Astrocyte (in vitro differentiated cells and primary cell): ENCODE data around the gene PDE1A. TPM values are rescaled to one million over a fixed set of nuclear protein-coding genes. Genes with fewer than 3 reads are reported as not detected.

Experiments used
- DNase-seq: peaks from one replicate; pipeline ENCODE4 v3.0.0-alpha.2; 2010; ENCODE audit warnings: low read depth
- FAIRE-seq: peaks from 2 replicates; lab custom pipeline; 2011; peaks lifted over from hg19 to GRCh38; lab: Jason Lieb, UNC
- H2AFZ ChIP-seq: 2 replicates; pipeline ENCODE4 v1.6.0; 2012; ENCODE audit warnings: low read depth, low read length, inconsistent platforms
- H3K27ac ChIP-seq: 2 replicates; pipeline ENCODE4 v1.5.1; 2011; ENCODE audit warnings: low read depth, low read length, inconsistent platforms
- H3K27me3 ChIP-seq: 2 replicates; pipeline ENCODE4 v1.6.0; 2011; ENCODE audit warnings: low read length, inconsistent platforms; ENCODE audit not compliant: insufficient read depth
- H3K36me3 ChIP-seq: 2 replicates; pipeline ENCODE4 v1.5.1; 2011; ENCODE audit warnings: low read length, inconsistent platforms; ENCODE audit not compliant: insufficient read depth
- H3K4me1 ChIP-seq: 2 replicates; pipeline ENCODE4 v1.5.1; 2011; ENCODE audit warnings: low read length, inconsistent platforms; ENCODE audit not compliant: insufficient read depth
- H3K4me2 ChIP-seq: 2 replicates; pipeline ENCODE4 v1.6.0; 2012; ENCODE audit warnings: low read length, inconsistent platforms
- H3K4me3 ChIP-seq: 2 replicates; pipeline ENCODE4 v1.5.1; 2011; ENCODE audit warnings: low read depth, mild to moderate bottlenecking, low read length, inconsistent platforms; ENCODE audit not compliant: insufficient read depth
- H3K79me2 ChIP-seq: 2 replicates; pipeline ENCODE4 v1.6.0; 2012; ENCODE audit warnings: mild to moderate bottlenecking, low read length, inconsistent platforms; ENCODE audit not compliant: insufficient read depth
- H3K9ac ChIP-seq: 2 replicates; pipeline ENCODE4 v1.6.0; 2012; ENCODE audit warnings: mild to moderate bottlenecking, low read length, inconsistent platforms
- H3K9me3 ChIP-seq: 2 replicates; pipeline ENCODE4 v1.5.1; 2012; ENCODE audit warnings: low read depth, mild to moderate bottlenecking, low read length, inconsistent platforms; ENCODE audit not compliant: insufficient read depth
- H4K20me1 ChIP-seq: 2 replicates; pipeline ENCODE4 v1.6.0; 2012; ENCODE audit warnings: low read length, inconsistent platforms; ENCODE audit not compliant: insufficient read depth
- H3K27ac Mint-ChIP-seq: one replicate; pipeline ENCODE4 v1.8.0; 2021; ENCODE audit warnings: mild to moderate bottlenecking, mixed read lengths; ENCODE audit not compliant: unreplicated experiment
- H3K27me3 Mint-ChIP-seq: one replicate; pipeline ENCODE4 v1.8.0; 2021; ENCODE audit warnings: low read depth, mixed read lengths; ENCODE audit not compliant: unreplicated experiment
- H3K36me3 Mint-ChIP-seq: one replicate; pipeline ENCODE4 v1.8.0; 2021; ENCODE audit warnings: low read depth, mixed read lengths; ENCODE audit not compliant: unreplicated experiment
- H3K4me1 Mint-ChIP-seq: one replicate; pipeline ENCODE4 v1.8.0; 2021; ENCODE audit warnings: low read depth, mixed read lengths; ENCODE audit not compliant: unreplicated experiment
- H3K4me3 Mint-ChIP-seq: one replicate; pipeline ENCODE4 v1.8.0; 2021; ENCODE audit warnings: mild to moderate bottlenecking, moderate library complexity, mixed read lengths; ENCODE audit not compliant: unreplicated experiment
- H3K9me3 Mint-ChIP-seq: one replicate; pipeline ENCODE4 v1.8.0; 2021; ENCODE audit warnings: mild to moderate bottlenecking, mixed read lengths; ENCODE audit not compliant: unreplicated experiment
- EZH2 ChIP-seq: IDR thresholded peaks from 2 replicates; pipeline ENCODE4 v1.6.1; 2012; ENCODE audit warnings: mild to moderate bottlenecking, low read length, inconsistent platforms; ENCODE audit not compliant: insufficient read depth
- total RNA-seq: library from RNA; stranded (reverse); gene quantifications from 2 replicates; pipeline ENCODE4 v1.2.1, GENCODE V29; 2021
- TF ChIP-seq, protein P1 (sequence below): IDR thresholded peaks from 2 replicates; pipeline ENCODE4 v1.5.1; 2011; ENCODE audit warnings: low read depth, mild to moderate bottlenecking, inconsistent platforms, low read length, moderate library complexity; ENCODE audit not compliant: insufficient read depth

The PDE1A gene
- total RNA-seq, 1 donor from 2014 or later = 0.32 TPM

DNA sequence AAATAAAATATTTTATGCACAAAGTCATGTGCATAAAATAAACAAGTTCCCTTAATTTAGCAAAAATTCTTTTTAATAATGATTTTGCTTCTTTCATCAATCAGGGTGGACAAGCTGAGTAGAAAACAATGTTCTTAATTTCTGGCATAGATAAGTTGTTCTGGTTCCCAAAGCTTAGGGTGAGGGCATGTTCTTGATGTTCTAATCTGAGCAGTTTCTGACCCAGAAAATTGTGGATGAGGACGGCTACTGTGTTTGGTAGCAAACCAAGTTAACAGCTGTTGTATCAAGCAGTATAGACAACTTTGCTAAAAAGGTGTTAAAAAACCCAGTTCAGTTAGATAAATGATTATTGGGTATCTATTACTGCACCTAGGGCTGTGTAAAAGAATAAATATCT lies 158.9 kb downstream of the PDE1A start:
- Histone ChIP-seq H3K4me2 (no peak overlapping the region), H3K27ac (no peak overlapping the region), H3K4me1 (no peaks in the 10 kb centered on the region), H4K20me1 (no peaks in the 10 kb centered on the region), H3K36me3 (no peaks in the 10 kb centered on the region), H3K79me2 (no peaks in the 10 kb centered on the region), H2AFZ (no peak overlapping the region), H3K9me3 (no peaks in the 10 kb centered on the region), H3K9ac (no peak overlapping the region), H3K4me3 (no peak overlapping the region), H3K27me3 (no peaks in the 10 kb centered on the region)
- Mint-ChIP-seq H3K4me1 (peaks cover 5% of the 10 kb centered on the region), H3K27ac (no peak overlapping the region), H3K27me3 (no peaks in the 10 kb centered on the region), H3K4me3 (no peak overlapping the region), H3K9me3 (no peaks in the 10 kb centered on the region), H3K36me3 (no peaks in the 10 kb centered on the region)
- TF ChIP-seq, protein P1, sequence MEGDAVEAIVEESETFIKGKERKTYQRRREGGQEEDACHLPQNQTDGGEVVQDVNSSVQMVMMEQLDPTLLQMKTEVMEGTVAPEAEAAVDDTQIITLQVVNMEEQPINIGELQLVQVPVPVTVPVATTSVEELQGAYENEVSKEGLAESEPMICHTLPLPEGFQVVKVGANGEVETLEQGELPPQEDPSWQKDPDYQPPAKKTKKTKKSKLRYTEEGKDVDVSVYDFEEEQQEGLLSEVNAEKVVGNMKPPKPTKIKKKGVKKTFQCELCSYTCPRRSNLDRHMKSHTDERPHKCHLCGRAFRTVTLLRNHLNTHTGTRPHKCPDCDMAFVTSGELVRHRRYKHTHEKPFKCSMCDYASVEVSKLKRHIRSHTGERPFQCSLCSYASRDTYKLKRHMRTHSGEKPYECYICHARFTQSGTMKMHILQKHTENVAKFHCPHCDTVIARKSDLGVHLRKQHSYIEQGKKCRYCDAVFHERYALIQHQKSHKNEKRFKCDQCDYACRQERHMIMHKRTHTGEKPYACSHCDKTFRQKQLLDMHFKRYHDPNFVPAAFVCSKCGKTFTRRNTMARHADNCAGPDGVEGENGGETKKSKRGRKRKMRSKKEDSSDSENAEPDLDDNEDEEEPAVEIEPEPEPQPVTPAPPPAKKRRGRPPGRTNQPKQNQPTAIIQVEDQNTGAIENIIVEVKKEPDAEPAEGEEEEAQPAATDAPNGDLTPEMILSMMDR = no peak
- DNase-seq (no peak), FAIRE-seq (no peak)

DNA sequence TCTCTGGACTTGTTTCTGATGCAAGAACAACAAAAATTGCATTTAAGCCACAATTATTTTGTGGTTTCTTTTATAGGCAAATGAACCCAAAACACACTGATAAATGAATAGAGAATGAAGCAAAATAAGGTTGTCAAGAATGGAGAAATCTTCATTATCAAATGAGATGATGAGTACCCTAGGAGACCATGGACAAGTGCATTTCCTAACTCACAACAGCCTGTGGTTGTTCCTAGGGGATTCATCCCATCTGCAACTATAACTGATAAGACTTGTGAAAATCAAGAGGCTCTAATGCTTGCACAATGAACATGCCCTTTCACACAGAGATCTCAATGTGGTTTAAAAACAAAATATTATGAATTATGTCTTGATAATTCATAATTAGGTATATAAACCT lies 159.9 kb downstream of the PDE1A start:
- no peaks in the 10 kb centered on the region for H3K36me3 Mint-ChIP-seq
- Histone ChIP-seq H3K4me3 (no peak overlapping the region), H4K20me1 (no peaks in the 10 kb centered on the region), H3K27me3 (no peaks in the 10 kb centered on the region), H3K27ac (no peak overlapping the region), H3K9ac (no peak overlapping the region), H3K79me2 (no peaks in the 10 kb centered on the region), H3K4me1 (no peaks in the 10 kb centered on the region), H3K9me3 (no peaks in the 10 kb centered on the region), H3K4me2 (no peak overlapping the region), H3K36me3 (no peaks in the 10 kb centered on the region), H2AFZ (no peak overlapping the region)
- H3K4me1 Mint-ChIP-seq = peaks cover 5% of the 10 kb centered on the region
- no peaks in the 10 kb centered on the region for H3K27me3 Mint-ChIP-seq
- DNase-seq = no peak
- no peaks in the 10 kb centered on the region for H3K9me3 Mint-ChIP-seq
- H3K27ac Mint-ChIP-seq = peak overlapping the region; percentile 13
- TF ChIP-seq, protein P1 = no peak
- no peak for TF ChIP-seq EZH2
- H3K4me3 Mint-ChIP-seq = no peak overlapping the region
- FAIRE-seq = no peak

DNA sequence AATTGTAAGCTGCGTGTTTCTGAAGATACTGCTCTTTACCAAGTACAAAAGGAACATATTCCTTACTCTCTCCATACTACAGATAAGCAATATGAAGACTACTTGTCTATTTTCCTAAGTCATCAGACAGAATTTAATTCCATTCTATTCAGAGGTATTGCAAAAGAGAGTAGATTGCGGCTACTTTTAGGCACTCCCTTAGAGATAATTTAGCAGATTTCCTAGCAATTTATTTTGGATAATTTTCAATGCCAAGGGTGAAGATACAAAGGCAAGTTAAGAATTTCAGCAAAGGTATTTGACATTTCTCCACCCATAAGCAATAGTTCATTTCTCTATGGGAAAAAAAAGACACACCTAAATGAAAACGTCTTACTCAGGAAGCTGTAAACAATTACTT lies 161.1 kb downstream of the PDE1A start:
- TF ChIP-seq, protein P1 = no peak
- no peak for TF ChIP-seq EZH2
- DNase-seq = no peak
- H3K4me1 Mint-ChIP-seq = peaks cover 5% of the 10 kb centered on the region
- no peak for FAIRE-seq
- Histone ChIP-seq H3K4me1 (no peaks in the 10 kb centered on the region), H3K36me3 (no peaks in the 10 kb centered on the region), H3K79me2 (no peaks in the 10 kb centered on the region), H3K9me3 (no peaks in the 10 kb centered on the region), H3K27me3 (no peaks in the 10 kb centered on the region), H4K20me1 (no peaks in the 10 kb centered on the region), H3K4me2 (no peak overlapping the region), H3K27ac (no peak overlapping the region), H3K9ac (no peak overlapping the region), H2AFZ (no peak overlapping the region), H3K4me3 (no peak overlapping the region)
- no peaks in the 10 kb centered on the region for H3K27me3 Mint-ChIP-seq
- no peaks in the 10 kb centered on the region for H3K36me3 Mint-ChIP-seq
- H3K9me3 Mint-ChIP-seq = no peaks in the 10 kb centered on the region
- H3K27ac Mint-ChIP-seq = no peak overlapping the region
- no peak overlapping the region for H3K4me3 Mint-ChIP-seq
